ENCODE results near the gene CERK. TPM values are rescaled to one million over a fixed set of nuclear protein-coding genes. Genes with fewer than 3 reads are reported as not detected.

The CERK gene
- total and polyA plus RNA-seq, 10 donors: 13.7 to 47.1 (median 34.8) TPM

DNA sequence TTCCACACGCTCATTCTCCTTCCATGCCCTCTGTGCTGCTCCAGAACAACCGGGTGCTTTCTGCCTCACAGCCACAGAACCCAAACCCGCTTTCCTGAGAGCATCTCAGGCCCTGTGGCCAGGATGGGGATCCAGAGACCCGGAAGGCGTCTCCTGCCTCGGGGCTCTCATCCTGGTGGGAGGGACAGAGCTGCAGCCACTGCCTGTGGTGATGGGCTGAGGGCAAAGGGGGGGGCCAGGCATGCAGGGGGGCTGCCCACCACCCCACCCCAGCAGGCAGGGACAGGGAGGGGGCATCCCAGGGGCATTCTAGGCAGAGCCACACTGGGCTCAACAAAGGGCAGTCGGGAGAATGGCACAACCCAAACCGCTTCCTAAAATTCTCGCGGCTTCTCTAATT lies 41.4 kb downstream of the CERK start:
- no peaks in the 10 kb centered on the region for H3K9me3 ChIP-seq
- H3K27ac ChIP-seq: no peak overlapping the region
- no peak overlapping the region for H3K4me3 ChIP-seq
- 86 to 97% (median 95%) methylated on average over 10 of the region's 10 CpGs for WGBS, 5 donors
- H3K27me3 ChIP-seq (replicated peaks in 1 of 7): no peaks in the 10 kb centered on the region
- TF ChIP-seq POLR2A (IDR thresholded peaks at IDR 0.05): no peak
- TF ChIP-seq, protein P1, sequence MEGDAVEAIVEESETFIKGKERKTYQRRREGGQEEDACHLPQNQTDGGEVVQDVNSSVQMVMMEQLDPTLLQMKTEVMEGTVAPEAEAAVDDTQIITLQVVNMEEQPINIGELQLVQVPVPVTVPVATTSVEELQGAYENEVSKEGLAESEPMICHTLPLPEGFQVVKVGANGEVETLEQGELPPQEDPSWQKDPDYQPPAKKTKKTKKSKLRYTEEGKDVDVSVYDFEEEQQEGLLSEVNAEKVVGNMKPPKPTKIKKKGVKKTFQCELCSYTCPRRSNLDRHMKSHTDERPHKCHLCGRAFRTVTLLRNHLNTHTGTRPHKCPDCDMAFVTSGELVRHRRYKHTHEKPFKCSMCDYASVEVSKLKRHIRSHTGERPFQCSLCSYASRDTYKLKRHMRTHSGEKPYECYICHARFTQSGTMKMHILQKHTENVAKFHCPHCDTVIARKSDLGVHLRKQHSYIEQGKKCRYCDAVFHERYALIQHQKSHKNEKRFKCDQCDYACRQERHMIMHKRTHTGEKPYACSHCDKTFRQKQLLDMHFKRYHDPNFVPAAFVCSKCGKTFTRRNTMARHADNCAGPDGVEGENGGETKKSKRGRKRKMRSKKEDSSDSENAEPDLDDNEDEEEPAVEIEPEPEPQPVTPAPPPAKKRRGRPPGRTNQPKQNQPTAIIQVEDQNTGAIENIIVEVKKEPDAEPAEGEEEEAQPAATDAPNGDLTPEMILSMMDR (IDR thresholded peaks at IDR 0.05 in 8 of 11, conservative IDR thresholded peaks at IDR 0.05 in 3 of 11): no peak
- TF ChIP-seq POLR2AphosphoS5 (IDR thresholded peaks at IDR 0.05): no peak
- peaks cover 15 to 100% (median 97%) of the 10 kb centered on the region in 6 donors for H3K36me3 ChIP-seq
- intact Hi-C loops (cut with DNase I; ENCODE audit: low total_unique reads): no loop called here
- no peaks in the 10 kb centered on the region for H3K4me1 ChIP-seq
- DNase-seq: no peak

DNA sequence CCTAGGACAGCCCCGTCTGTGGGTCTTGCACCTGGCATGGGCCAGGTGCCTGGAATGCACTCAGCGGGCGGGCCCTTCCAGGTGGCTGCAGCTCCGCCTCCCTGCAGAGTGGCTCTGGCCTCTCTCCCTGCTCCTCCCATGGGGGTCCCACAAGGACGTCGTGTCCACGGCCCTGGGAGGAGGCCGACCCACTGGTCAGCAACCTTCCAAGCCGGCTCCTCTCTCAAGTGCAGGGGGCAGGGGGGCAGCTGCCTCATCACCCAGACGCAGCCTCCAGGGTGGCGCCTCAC lies 41.9 kb downstream of the CERK start:
- TF ChIP-seq, protein P1 (IDR thresholded peaks at IDR 0.05 in 8 of 11, conservative IDR thresholded peaks at IDR 0.05 in 3 of 11): no peak
- TF ChIP-seq POLR2AphosphoS5 (IDR thresholded peaks at IDR 0.05): peak in 1 of 3 donors; percentile 2
- no peaks in the 10 kb centered on the region for H3K4me1 ChIP-seq
- no peaks in the 10 kb centered on the region for H3K9me3 ChIP-seq
- 87 to 100% (median 91%) methylated on average over 5 to 11 of the region's 11 CpGs for WGBS, 5 donors
- no peak for DNase-seq
- peaks cover 11 to 100% (median 97%) of the 10 kb centered on the region in 6 donors for H3K36me3 ChIP-seq
- no peaks in the 10 kb centered on the region for H3K27me3 ChIP-seq (replicated peaks in 1 of 7)
- H3K4me3 ChIP-seq: no peak overlapping the region
- intact Hi-C loops (cut with DNase I; ENCODE audit: low total_unique reads): no loop called here
- no peak overlapping the region for H3K27ac ChIP-seq

GRCh38 chr22:46695346-46696228 lies 42.5 kb downstream of the CERK start:
- H3K36me3 ChIP-seq: peaks cover 9 to 100% (median 96%) of the 10 kb centered on the region in 6 donors
- intact Hi-C loops (cut with DNase I; ENCODE audit: low total_unique reads): no loop called here
- DNase-seq: no peak

More at GRCh38 chr22:46695346-46696228, 42.5 kb downstream of the CERK start:
- WGBS, 5 donors: 84 to 94% (median 89%) methylated on average over 18 to 25 of the region's 25 CpGs
- Histone ChIP-seq H3K4me3 (no peak overlapping the region), H3K4me1 (no peaks in the 10 kb centered on the region), H3K9me3 (no peaks in the 10 kb centered on the region), H3K27ac (no peak overlapping the region), H3K27me3 (replicated peaks in 1 of 7) (no peaks in the 10 kb centered on the region)
- TF ChIP-seq, protein P1 (IDR thresholded peaks at IDR 0.05 in 8 of 11, conservative IDR thresholded peaks at IDR 0.05 in 3 of 11): no peak
- TF ChIP-seq POLR2A (IDR thresholded peaks at IDR 0.05) (no peak), POLR2AphosphoS5 (IDR thresholded peaks at IDR 0.05) (peak in 1 of 3 donors; percentile 30)

Measured in spleen (tissue), 11 donors.